Chondrocyte (in vitro differentiated cells): ENCODE results near the gene HSD11B2. TPM values are rescaled to one million over a fixed set of nuclear protein-coding genes. Genes with fewer than 3 reads are reported as not detected.

Experiments used
- DNase-seq: peaks from one replicate; pipeline ENCODE4 v3.0.0; 2021; ENCODE audit warnings: mixed read lengths, low spot score
- H3K27ac Mint-ChIP-seq: one replicate; pipeline ENCODE4 v1.8.0; 2021; ENCODE audit warnings: mild to moderate bottlenecking, moderate library complexity, mixed read lengths; ENCODE audit not compliant: unreplicated experiment
- H3K27me3 Mint-ChIP-seq: 2 replicates; pipeline ENCODE4 v1.8.0; 2021; ENCODE audit warnings: low read depth, mixed read lengths
- H3K36me3 Mint-ChIP-seq: 2 replicates; pipeline ENCODE4 v1.8.0; 2021; ENCODE audit warnings: low read depth, mixed read lengths
- H3K4me1 Mint-ChIP-seq: 2 replicates; pipeline ENCODE4 v1.8.0; 2021; ENCODE audit warnings: low read depth, mild to moderate bottlenecking, mixed read lengths
- H3K4me3 Mint-ChIP-seq: one replicate; pipeline ENCODE4 v1.8.0; 2021; ENCODE audit warnings: mild to moderate bottlenecking, moderate library complexity, mixed read lengths; ENCODE audit not compliant: unreplicated experiment
- H3K9me3 Mint-ChIP-seq: 2 replicates; pipeline ENCODE4 v1.8.0; 2021; ENCODE audit warnings: low read depth, mixed read lengths
- CTCF ChIP-seq: fragments of 200-600 bp; sonication (generic); IDR thresholded peaks from 2 replicates; pipeline ENCODE4 v1.5.0; 2021; ENCODE audit warnings: antibody characterized with exemption, mild to moderate bottlenecking, moderate library complexity
- total RNA-seq: library from RNA; stranded (reverse); gene quantifications from 3 replicates; pipeline ENCODE4 v1.2.1, GENCODE V29; 2021

HSD11B2 gene
- total RNA-seq, 1 donor from 2014 or later = 0.20 TPM

- H3K9me3 Mint-ChIP-seq = no peaks in the 10 kb centered on the region
- peaks cover 15% of the 10 kb centered on the region for H3K4me1 Mint-ChIP-seq
Observed at GRCh38 chr16:67426022-67426421, 4.9 kb upstream of the HSD11B2 start.

GRCh38 chr16:67426950-67427349 is 4.0 kb upstream of the HSD11B2 start:
- H3K4me3 Mint-ChIP-seq = no peak overlapping the region

More at GRCh38 chr16:67426022-67426421, 4.9 kb upstream of the HSD11B2 start:
- peaks cover 17% of the 10 kb centered on the region for H3K27me3 Mint-ChIP-seq
- no peaks in the 10 kb centered on the region for H3K36me3 Mint-ChIP-seq
- no peak for DNase-seq
- TF ChIP-seq CTCF = no peak
- no peak overlapping the region for H3K27ac Mint-ChIP-seq
- H3K4me3 Mint-ChIP-seq = no peak overlapping the region

GRCh38 chr16:67428146-67428731 is 2.7 kb upstream of the HSD11B2 start:
- peaks cover 20% of the 10 kb centered on the region for H3K4me1 Mint-ChIP-seq
- peak; percentile 77 for DNase-seq
- peaks cover 17% of the 10 kb centered on the region for H3K27me3 Mint-ChIP-seq
- H3K4me3 Mint-ChIP-seq = no peak overlapping the region
- TF ChIP-seq CTCF = peak; percentile 88
- no peaks in the 10 kb centered on the region for H3K9me3 Mint-ChIP-seq
- H3K36me3 Mint-ChIP-seq = no peaks in the 10 kb centered on the region
- no peak overlapping the region for H3K27ac Mint-ChIP-seq

More at GRCh38 chr16:67426950-67427349, 4.0 kb upstream of the HSD11B2 start:
- no peak for TF ChIP-seq CTCF
- Mint-ChIP-seq H3K4me1 (peaks cover 20% of the 10 kb centered on the region), H3K27ac (no peak overlapping the region), H3K27me3 (peaks cover 17% of the 10 kb centered on the region), H3K36me3 (no peaks in the 10 kb centered on the region), H3K9me3 (no peaks in the 10 kb centered on the region)
- no peak for DNase-seq

- Mint-ChIP-seq H3K27me3 (peaks cover 17% of the 10 kb centered on the region), H3K9me3 (no peaks in the 10 kb centered on the region), H3K4me3 (no peak overlapping the region), H3K27ac (no peak overlapping the region), H3K36me3 (no peaks in the 10 kb centered on the region), H3K4me1 (peaks cover 12% of the 10 kb centered on the region)
- TF ChIP-seq CTCF = no peak
- DNase-seq = no peak
Observed at GRCh38 chr16:67429053-67429798, 1.7 kb upstream of the HSD11B2 start.

- no peak for TF ChIP-seq CTCF
- H3K9me3 Mint-ChIP-seq = no peaks in the 10 kb centered on the region
- peak overlapping the region; percentile 65 for H3K4me3 Mint-ChIP-seq
- peaks cover 11% of the 10 kb centered on the region for H3K4me1 Mint-ChIP-seq
- no peaks in the 10 kb centered on the region for H3K36me3 Mint-ChIP-seq
- H3K27ac Mint-ChIP-seq = no peak overlapping the region
- peaks cover 17% of the 10 kb centered on the region for H3K27me3 Mint-ChIP-seq
- DNase-seq = no peak
Observed at GRCh38 chr16:67429799-67430503, 970 bp upstream of the HSD11B2 start.
